Natural killer cell (primary cell): ENCODE measurements around the gene NUDCD3. TPM values are rescaled to one million over a fixed set of nuclear protein-coding genes. Genes with fewer than 3 reads are reported as not detected.
A peak's percentile ranks its signal among the peaks of the same experiment; 100 is the strongest.

Source experiments
- ATAC-seq, 3 donors: fragments of 150-1000 bp in 2 of 3; fragments of 200-7000 bp in 1 of 3; cut with Tn5 transposase; 1 replicate in 1 of 3; 2 replicates in 2 of 3; pipeline ENCODE4 v1.10.0; 2021; ENCODE audit warnings: mild to moderate bottlenecking in 2 of 3, moderate library complexity in 2 of 3
- DNase-seq, 2 donors: peaks; one replicate each; pipeline versions ENCODE4 v3.0.0 to v3.0.0-alpha.2; 2013 to 2021; ENCODE audit warnings: mixed read lengths in 1 of 2
- H3K27ac ChIP-seq: one replicate; pipeline ENCODE4 v1.5.1; 2013; ENCODE audit warnings: mild to moderate bottlenecking, low read length
- H3K27me3 ChIP-seq: one replicate; pipeline ENCODE4 v1.6.1; 2013; ENCODE audit warnings: low read length; ENCODE audit not compliant: control insufficient read depth, insufficient read depth
- H3K36me3 ChIP-seq: one replicate; pipeline ENCODE4 v1.6.1; 2013; ENCODE audit warnings: low read length; ENCODE audit not compliant: control insufficient read depth, insufficient read depth
- H3K4me1 ChIP-seq: one replicate; pipeline ENCODE4 v1.6.1; 2013; ENCODE audit warnings: low read length; ENCODE audit not compliant: control insufficient read depth, insufficient read depth
- H3K4me3 ChIP-seq: one replicate; pipeline ENCODE4 v1.5.1; 2013; ENCODE audit warnings: low read length
- H3K9me3 ChIP-seq: one replicate; pipeline ENCODE4 v1.6.1; 2013; ENCODE audit warnings: low read length; ENCODE audit not compliant: control insufficient read depth, insufficient read depth
- H3K27ac Mint-ChIP-seq, 2 donors: one replicate each; pipeline ENCODE4 v1.8.0; 2022; ENCODE audit warnings: mild to moderate bottlenecking in 2 of 2, mixed read lengths in 2 of 2, moderate library complexity in 1 of 2
- H3K27me3 Mint-ChIP-seq, 2 donors: one replicate each; pipeline ENCODE4 v1.8.0; 2022; ENCODE audit warnings: low read depth in 2 of 2, mixed read lengths in 2 of 2
- H3K36me3 Mint-ChIP-seq: one replicate; pipeline ENCODE4 v1.8.0; 2022; ENCODE audit warnings: mixed read lengths
- H3K4me1 Mint-ChIP-seq, 2 donors: one replicate each; pipeline ENCODE4 v1.8.0; 2022; ENCODE audit warnings: mixed read lengths in 2 of 2
- H3K4me3 Mint-ChIP-seq: one replicate; pipeline ENCODE4 v1.8.0; 2022; ENCODE audit warnings: mild to moderate bottlenecking, moderate library complexity, mixed read lengths
- H3K9me3 Mint-ChIP-seq, 2 donors: one replicate each; pipeline ENCODE4 v1.8.0; 2022; ENCODE audit warnings: mixed read lengths in 2 of 2
- WGBS: methylation state at CpG from one replicate; pipeline ENCODE4 v1.1.7; 2013; ENCODE audit warnings: missing lambda C conversion rate; ENCODE audit not compliant: insufficient coverage; 5-methylcytosine and 5-hydroxymethylcytosine counted together
- intact Hi-C: fragments of 100-400 bp; cut with micrococcal nuclease; formaldehyde crosslinking; loops from one replicate; pipeline ENCODE4 v1.14.2; 2022
- total RNA-seq, 4 donors: library from RNA; stranded (reverse); fragments of 120-200 nt in 1 of 4; gene quantifications; one replicate each; pipeline versions ENCODE4 v1.2.3 to v1.2.4, GENCODE V29; 2013 to 2022
- TF ChIP-seq, protein P1 (sequence below): fragments of 200-600 bp; IDR thresholded peaks from one replicate; pipeline ENCODE4 v1.8.0; 2022; ENCODE audit warnings: antibody characterized with exemption

NUDCD3 gene
- total RNA-seq, 3 donors from 2014 or later (not counting 1 experiment from before 2014, with no cell fraction given), result 50.1 to 79.9 (median 68.7) TPM

DNA sequence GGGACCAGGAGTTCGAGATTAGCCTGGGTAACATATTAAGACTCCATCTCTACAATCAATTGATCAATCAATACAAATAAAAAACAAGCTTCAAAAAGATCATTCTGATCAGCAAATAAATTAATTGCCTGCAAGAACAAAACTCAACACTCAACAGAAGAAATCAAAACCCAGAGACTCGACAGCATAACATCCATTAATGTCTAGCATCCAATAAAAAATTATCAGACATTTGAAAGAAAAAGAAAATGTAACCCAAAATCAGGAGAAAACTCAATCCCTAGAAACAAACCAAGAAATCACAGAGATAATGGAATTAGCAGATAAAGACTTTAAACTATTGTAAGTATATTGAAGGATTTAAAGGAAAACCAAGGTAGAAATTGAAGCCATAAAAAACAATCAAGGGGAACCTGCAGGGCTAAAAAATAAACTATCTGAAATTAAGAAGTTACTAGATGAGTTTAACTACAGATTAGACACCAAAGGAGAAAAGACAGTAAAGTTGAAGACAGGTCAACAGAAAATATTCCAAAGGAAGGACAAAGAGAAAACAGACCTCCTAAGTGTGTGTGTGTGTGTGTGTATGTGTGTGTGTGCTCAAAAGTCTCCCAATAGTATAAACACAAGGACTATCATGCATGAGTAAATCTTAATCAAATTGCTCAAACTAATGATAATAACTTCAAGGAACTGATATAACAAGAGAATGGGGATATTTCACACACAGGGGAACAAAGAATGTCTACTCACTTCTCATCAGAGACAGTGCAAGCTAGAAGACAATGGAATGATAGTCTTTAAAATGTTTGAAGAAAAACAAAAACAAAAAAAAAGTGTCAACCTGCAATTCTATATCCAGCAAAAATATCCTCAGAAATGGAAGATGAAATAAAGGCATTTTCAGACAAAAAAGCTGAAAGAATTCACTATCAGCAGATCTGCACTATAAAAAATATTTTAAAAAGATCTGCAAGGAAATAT is 7.7 kb downstream of the NUDCD3 start:
- peaks cover 66% of the 10 kb centered on the region for H3K36me3 ChIP-seq
- Mint-ChIP-seq H3K4me1 (peaks cover 35 to 41% of the 10 kb centered on the region in 2 donors), H3K27me3 (no peaks in the 10 kb centered on the region), H3K36me3 (peaks cover 29% of the 10 kb centered on the region), H3K9me3 (peaks cover 2 to 10% of the 10 kb centered on the region in 2 donors), H3K27ac (no peak overlapping the region), H3K4me3 (no peak overlapping the region)
- no peak overlapping the region for H3K27ac ChIP-seq
- no peak for ATAC-seq
- WGBS, result 100% methylated on average over 1 of the region's 2 CpGs
- no peaks in the 10 kb centered on the region for H3K9me3 ChIP-seq
- no peaks in the 10 kb centered on the region for H3K27me3 ChIP-seq
- TF ChIP-seq, protein P1, sequence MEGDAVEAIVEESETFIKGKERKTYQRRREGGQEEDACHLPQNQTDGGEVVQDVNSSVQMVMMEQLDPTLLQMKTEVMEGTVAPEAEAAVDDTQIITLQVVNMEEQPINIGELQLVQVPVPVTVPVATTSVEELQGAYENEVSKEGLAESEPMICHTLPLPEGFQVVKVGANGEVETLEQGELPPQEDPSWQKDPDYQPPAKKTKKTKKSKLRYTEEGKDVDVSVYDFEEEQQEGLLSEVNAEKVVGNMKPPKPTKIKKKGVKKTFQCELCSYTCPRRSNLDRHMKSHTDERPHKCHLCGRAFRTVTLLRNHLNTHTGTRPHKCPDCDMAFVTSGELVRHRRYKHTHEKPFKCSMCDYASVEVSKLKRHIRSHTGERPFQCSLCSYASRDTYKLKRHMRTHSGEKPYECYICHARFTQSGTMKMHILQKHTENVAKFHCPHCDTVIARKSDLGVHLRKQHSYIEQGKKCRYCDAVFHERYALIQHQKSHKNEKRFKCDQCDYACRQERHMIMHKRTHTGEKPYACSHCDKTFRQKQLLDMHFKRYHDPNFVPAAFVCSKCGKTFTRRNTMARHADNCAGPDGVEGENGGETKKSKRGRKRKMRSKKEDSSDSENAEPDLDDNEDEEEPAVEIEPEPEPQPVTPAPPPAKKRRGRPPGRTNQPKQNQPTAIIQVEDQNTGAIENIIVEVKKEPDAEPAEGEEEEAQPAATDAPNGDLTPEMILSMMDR, result no peak
- intact Hi-C loops, result no loop called here
- H3K4me3 ChIP-seq, result no peak overlapping the region
- no peaks in the 10 kb centered on the region for H3K4me1 ChIP-seq
- DNase-seq, result no peak

DNA sequence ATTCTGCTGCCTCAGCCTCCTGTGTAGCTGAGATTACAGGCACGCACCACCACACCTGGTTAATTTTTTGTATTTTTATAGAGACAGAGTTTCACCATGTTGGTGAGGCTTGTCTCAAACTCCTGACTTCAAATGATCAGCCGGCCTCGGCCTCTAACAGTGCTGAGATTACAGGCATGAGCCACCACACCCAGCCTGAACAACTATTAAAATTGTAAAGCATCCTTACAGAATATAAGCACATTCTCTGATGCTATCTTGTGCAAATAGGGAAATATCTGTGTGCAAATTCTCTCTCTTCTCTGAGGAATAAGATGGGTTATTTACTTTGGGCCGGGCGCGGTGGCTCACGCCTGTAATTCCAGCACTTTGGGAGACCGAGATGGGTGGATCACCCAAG is 12.5 kb downstream of the NUDCD3 start:
- intact Hi-C loops, result loop anchor here (1.0 to 10.0 kb wide), 4 partner anchors 46 to 453 kb away; no protein-coding TSS in a partner anchor
- H3K27me3 Mint-ChIP-seq, result no peaks in the 10 kb centered on the region
- H3K27me3 ChIP-seq, result no peaks in the 10 kb centered on the region
- no peak overlapping the region for H3K27ac ChIP-seq
- peaks cover 5% of the 10 kb centered on the region for H3K4me1 ChIP-seq
- ATAC-seq, result no peak
- H3K36me3 Mint-ChIP-seq, result peaks cover 22% of the 10 kb centered on the region
- no peak overlapping the region for H3K4me3 Mint-ChIP-seq
- peaks cover 15 to 24% of the 10 kb centered on the region in 2 donors for H3K4me1 Mint-ChIP-seq
- no peak for DNase-seq
- 89% methylated on average over 7 of the region's 8 CpGs for WGBS
- H3K9me3 Mint-ChIP-seq, result peaks cover 2 to 6% of the 10 kb centered on the region in 2 donors
- H3K9me3 ChIP-seq, result no peaks in the 10 kb centered on the region
- TF ChIP-seq, protein P1, result no peak
- peaks cover 68% of the 10 kb centered on the region for H3K36me3 ChIP-seq
- H3K27ac Mint-ChIP-seq, result peak overlapping the region in 1 of 2 donors; percentile 15
- H3K4me3 ChIP-seq, result no peak overlapping the region

GRCh38 chr7:44477063-44477830 is 13.2 kb downstream of the NUDCD3 start:
- peaks cover 15% of the 10 kb centered on the region for H3K36me3 Mint-ChIP-seq
- 37% methylated on average over 5 of the region's 6 CpGs for WGBS
- peaks cover 8 to 21% of the 10 kb centered on the region in 2 donors for H3K4me1 Mint-ChIP-seq
- H3K27ac Mint-ChIP-seq, result peak overlapping the region; percentile 14 to 18
- peak; percentile 66 to 84 for DNase-seq
- intact Hi-C loops, result loop anchor here (1.0 to 10.0 kb wide), 4 partner anchors 45 to 452 kb away; no protein-coding TSS in a partner anchor
- no peaks in the 10 kb centered on the region for H3K27me3 ChIP-seq
- peak; percentile 96 to 99 (median 99) for ATAC-seq
- H3K4me3 Mint-ChIP-seq, result no peak overlapping the region
- no peaks in the 10 kb centered on the region for H3K27me3 Mint-ChIP-seq
- H3K9me3 ChIP-seq, result no peaks in the 10 kb centered on the region
- H3K9me3 Mint-ChIP-seq, result no peaks in the 10 kb centered on the region
- H3K4me1 ChIP-seq, result peaks cover 5% of the 10 kb centered on the region
- H3K27ac ChIP-seq, result no peak overlapping the region
- TF ChIP-seq, protein P1, result peak; percentile 97
- H3K36me3 ChIP-seq, result peaks cover 61% of the 10 kb centered on the region
- no peak overlapping the region for H3K4me3 ChIP-seq
